Esophagus squamous epithelium (tissue), 5 donors: ENCODE data around the gene NT5DC1. TPM values are rescaled to one million over a fixed set of nuclear protein-coding genes. Genes with fewer than 3 reads are reported as not detected.

ENCODE experiments used
- DNase-seq: peaks from one replicate; lab custom pipeline; 2025; lab: John Stamatoyannopoulos, UW
- H3K27ac ChIP-seq, 4 donors: fragments of 200-600 bp; sonication (generic); one replicate each; pipeline ENCODE4 v1.5.1; 2016 to 2019; ENCODE audit warnings: mild to moderate bottlenecking in 1 of 4
- H3K27me3 ChIP-seq, 4 donors: fragments of 200-600 bp; sonication (generic); 1 replicate in 3 of 4; 2 replicates in 1 of 4; pipeline versions ENCODE4 v1.5.1 to v1.6.0; 2017 to 2021; ENCODE audit warnings: antibody characterized with exemption in 1 of 4
- H3K36me3 ChIP-seq, 3 donors: fragments of 200-600 bp; sonication (generic); one replicate each; pipeline ENCODE4 v1.5.1; 2016 to 2019
- H3K4me1 ChIP-seq, 3 donors: fragments of 200-600 bp; sonication (generic); one replicate each; pipeline ENCODE4 v1.5.1; 2017 to 2019
- H3K4me3 ChIP-seq, 4 donors: fragments of 200-600 bp; sonication (generic); 1 replicate in 3 of 4; 2 replicates in 1 of 4; pipeline ENCODE4 v1.5.1; 2016 to 2019; ENCODE audit warnings: mild to moderate bottlenecking in 2 of 4, moderate library complexity in 1 of 4
- H3K9me3 ChIP-seq, 3 donors: fragments of 200-600 bp; sonication (generic); one replicate each; pipeline ENCODE4 v1.5.1; 2016 to 2019
- POLR2A ChIP-seq, 4 donors: fragments of 450-650 bp; IDR thresholded peaks; one replicate each; pipeline ENCODE4 v1.6.1; 2017; ENCODE audit warnings: antibody characterized with exemption in 4 of 4, mild to moderate bottlenecking in 4 of 4, moderate library complexity in 3 of 4
- WGBS, 2 donors: methylation state at CpG; one replicate each; pipeline ENCODE4 v1.1.5; 2018; 5-methylcytosine and 5-hydroxymethylcytosine counted together
- intact Hi-C: fragments of 100-400 bp; cut with DNase I; formaldehyde crosslinking; loops from one replicate; pipeline ENCODE4 v1.15.0; 2022
- total RNA-seq, 4 donors: library from RNA; depleted of rRNA; stranded (reverse); fragments of >200 nt; gene quantifications; one replicate each; pipeline ENCODE4 v1.1.0, GENCODE V29; 2016
- TF ChIP-seq, protein P1 (sequence below), 6 experiments: fragments of 450-650 bp in 4 of 6; fragments of 200-600 bp in 2 of 6; sonication (generic) in 2 of 6; IDR thresholded peaks; one replicate each; pipeline ENCODE4 v1.5.1; 2016 to 2019; ENCODE audit warnings: antibody characterized with exemption in 6 of 6, mild to moderate bottlenecking in 4 of 6, moderate library complexity in 4 of 6
- donor health status: DM: yes; HTN: yes; CAD: no.

Gene NT5DC1
- total RNA-seq, 4 donors from 2014 or later, result 6.3 to 11.7 (median 8.3) TPM

DNA sequence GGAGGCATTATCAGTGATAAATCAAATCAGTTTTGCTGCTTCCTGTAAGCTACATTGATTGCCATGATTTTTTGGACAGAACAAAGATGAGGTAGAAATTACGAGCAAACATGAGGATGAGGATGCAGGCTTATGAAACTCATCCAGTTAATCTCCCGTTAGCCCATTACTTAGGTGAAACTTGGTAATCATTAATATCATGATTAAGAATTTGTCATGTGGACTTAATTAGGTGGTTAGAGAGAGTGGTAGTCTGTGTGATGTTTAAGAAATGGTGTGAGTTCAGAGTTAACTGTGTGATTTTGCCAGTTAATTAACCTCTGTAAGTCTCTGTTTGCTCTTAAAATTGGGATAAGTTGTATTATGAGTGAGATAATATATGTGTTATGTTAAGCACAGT lies 91.2 kb downstream of the NT5DC1 start:
- intact Hi-C loops, result no loop called here
- no peaks in the 10 kb centered on the region for H3K27me3 ChIP-seq
- 81 to 90% methylated on average over 2 of the region's 2 CpGs for WGBS, 2 donors

DNA sequence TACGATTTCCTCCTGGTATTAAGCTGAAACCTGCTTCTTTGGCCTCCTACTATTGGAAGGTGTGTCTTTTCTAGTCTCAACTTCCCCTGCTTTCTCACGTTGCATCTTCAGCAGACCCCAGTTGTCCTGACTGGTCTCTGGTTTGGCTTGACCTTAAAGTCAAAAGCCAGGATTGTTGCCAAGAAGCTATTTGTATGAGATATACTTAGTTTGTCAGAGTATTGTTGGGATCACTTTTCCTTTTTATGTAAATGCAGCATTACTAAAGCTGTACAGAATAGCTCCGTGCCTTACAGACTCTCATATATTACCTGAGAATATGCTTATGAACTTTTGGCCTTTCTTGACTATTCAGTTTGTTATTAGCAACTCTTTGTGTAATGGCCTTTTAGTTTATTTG lies 92.1 kb downstream of the NT5DC1 start:
- no peaks in the 10 kb centered on the region for H3K4me1 ChIP-seq
- WGBS, 2 donors, result 72 to 76% methylated on average over 3 of the region's 3 CpGs
- no peak overlapping the region for H3K4me3 ChIP-seq
- intact Hi-C loops, result no loop called here
- TF ChIP-seq, protein P1, sequence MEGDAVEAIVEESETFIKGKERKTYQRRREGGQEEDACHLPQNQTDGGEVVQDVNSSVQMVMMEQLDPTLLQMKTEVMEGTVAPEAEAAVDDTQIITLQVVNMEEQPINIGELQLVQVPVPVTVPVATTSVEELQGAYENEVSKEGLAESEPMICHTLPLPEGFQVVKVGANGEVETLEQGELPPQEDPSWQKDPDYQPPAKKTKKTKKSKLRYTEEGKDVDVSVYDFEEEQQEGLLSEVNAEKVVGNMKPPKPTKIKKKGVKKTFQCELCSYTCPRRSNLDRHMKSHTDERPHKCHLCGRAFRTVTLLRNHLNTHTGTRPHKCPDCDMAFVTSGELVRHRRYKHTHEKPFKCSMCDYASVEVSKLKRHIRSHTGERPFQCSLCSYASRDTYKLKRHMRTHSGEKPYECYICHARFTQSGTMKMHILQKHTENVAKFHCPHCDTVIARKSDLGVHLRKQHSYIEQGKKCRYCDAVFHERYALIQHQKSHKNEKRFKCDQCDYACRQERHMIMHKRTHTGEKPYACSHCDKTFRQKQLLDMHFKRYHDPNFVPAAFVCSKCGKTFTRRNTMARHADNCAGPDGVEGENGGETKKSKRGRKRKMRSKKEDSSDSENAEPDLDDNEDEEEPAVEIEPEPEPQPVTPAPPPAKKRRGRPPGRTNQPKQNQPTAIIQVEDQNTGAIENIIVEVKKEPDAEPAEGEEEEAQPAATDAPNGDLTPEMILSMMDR (IDR thresholded peaks at IDR 0.05), result no peak
- no peak for TF ChIP-seq POLR2A (IDR thresholded peaks at IDR 0.05)
- no peaks in the 10 kb centered on the region for H3K36me3 ChIP-seq
- no peak overlapping the region for H3K27ac ChIP-seq
- H3K9me3 ChIP-seq, result no peaks in the 10 kb centered on the region
- no peak for DNase-seq
- H3K27me3 ChIP-seq, result no peaks in the 10 kb centered on the region

More for the DNA sequence above, 91.2 kb downstream of the NT5DC1 start:
- Histone ChIP-seq H3K9me3 (no peaks in the 10 kb centered on the region), H3K4me3 (no peak overlapping the region), H3K36me3 (no peaks in the 10 kb centered on the region), H3K4me1 (no peaks in the 10 kb centered on the region), H3K27ac (no peak overlapping the region)
- no peak for TF ChIP-seq POLR2A (IDR thresholded peaks at IDR 0.05)
- TF ChIP-seq, protein P1 (IDR thresholded peaks at IDR 0.05), result no peak
- DNase-seq, result no peak

DNA sequence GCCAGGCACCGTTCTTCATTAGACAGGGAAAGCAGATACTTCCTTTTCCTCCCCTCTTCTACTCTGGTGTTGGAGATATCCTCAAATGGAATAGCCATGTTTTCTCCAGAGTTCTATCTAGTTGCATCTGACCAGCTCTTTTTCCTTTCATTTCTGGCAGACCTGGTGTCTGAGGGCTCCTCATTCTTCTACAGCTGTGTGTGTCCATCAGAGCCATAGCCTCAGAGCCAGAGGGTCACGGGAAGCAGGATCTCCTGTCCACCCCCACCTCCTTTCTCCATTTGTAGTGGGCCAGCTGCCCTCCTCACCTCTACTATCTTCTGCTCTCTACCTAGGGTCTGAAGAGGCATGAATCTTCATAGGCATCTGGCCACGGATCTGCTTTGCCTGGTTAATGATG lies 96.2 kb downstream of the NT5DC1 start:
- H3K36me3 ChIP-seq, result no peaks in the 10 kb centered on the region
- H3K4me1 ChIP-seq, result peaks cover 0 to 6% (median 0%) of the 10 kb centered on the region in 3 donors
- no peaks in the 10 kb centered on the region for H3K27me3 ChIP-seq
- no peaks in the 10 kb centered on the region for H3K9me3 ChIP-seq
- no peak overlapping the region for H3K27ac ChIP-seq
- DNase-seq, result no peak
- no peak overlapping the region for H3K4me3 ChIP-seq
- 82 to 100% methylated on average over 3 of the region's 3 CpGs for WGBS, 2 donors
- intact Hi-C loops, result no loop called here
- no peak for TF ChIP-seq POLR2A (IDR thresholded peaks at IDR 0.05)
- TF ChIP-seq, protein P1 (IDR thresholded peaks at IDR 0.05), result no peak

DNA sequence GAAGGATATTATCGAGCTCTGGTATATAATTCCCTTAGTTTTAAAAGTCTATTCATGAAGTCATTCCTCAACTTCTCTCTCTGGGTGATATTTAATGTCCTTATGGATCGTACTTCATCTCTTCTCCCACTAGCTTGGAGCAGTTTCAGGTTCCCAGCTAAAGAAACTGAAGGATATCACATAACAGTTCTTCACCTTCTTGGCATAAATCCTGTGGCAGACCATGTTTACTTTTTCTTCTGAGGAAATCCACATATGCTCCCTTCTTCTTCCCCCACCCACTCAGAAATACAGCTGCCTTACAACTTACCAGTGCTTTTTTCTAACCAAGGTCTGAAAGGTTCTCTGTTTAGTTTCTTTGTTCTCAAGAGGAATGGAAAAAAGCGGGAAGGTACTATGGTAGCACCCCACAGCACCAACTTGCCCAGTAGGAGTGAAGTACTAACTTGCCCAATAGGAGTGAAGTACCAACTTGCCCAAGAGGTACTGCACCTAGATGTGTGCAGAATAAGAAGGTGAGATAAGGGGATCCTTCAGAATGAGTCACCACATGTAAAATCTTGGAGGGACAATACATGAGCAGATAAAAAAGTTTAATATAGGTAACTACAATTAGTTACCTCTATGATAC lies 100.1 kb downstream of the NT5DC1 start:
- Histone ChIP-seq H3K4me3 (no peak overlapping the region), H3K9me3 (no peaks in the 10 kb centered on the region), H3K27ac (no peak overlapping the region), H3K4me1 (peaks cover 0 to 6% (median 0%) of the 10 kb centered on the region in 3 donors), H3K36me3 (no peaks in the 10 kb centered on the region), H3K27me3 (no peaks in the 10 kb centered on the region)
- intact Hi-C loops, result no loop called here
- 54 to 65% methylated on average over 2 to 3 of the region's 3 CpGs for WGBS, 2 donors
- TF ChIP-seq, protein P1 (IDR thresholded peaks at IDR 0.05), result no peak
- no peak for TF ChIP-seq POLR2A (IDR thresholded peaks at IDR 0.05)
- no peak for DNase-seq

DNA sequence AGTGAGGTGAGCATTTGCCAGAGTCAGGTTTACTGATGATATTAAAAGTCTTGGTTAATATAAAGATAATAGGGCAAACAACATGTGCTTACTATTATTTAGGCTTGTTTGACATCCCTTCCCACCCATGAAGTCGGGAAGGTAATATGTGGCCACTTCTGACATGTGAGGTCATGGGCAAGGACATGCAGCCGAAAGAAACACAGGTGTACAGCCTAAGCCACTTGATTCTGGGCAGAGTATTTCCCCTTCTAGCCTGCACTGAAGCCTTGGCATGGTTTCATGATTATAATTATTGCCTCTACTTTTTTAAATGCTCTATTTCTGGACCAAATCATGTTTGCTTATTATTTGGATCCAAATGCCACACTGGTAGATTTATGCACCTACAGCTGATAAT lies 100.9 kb downstream of the NT5DC1 start:
- DNase-seq, result no peak
- Histone ChIP-seq H3K4me3 (no peak overlapping the region), H3K36me3 (no peaks in the 10 kb centered on the region), H3K4me1 (peaks cover 0 to 6% (median 0%) of the 10 kb centered on the region in 3 donors), H3K27ac (no peak overlapping the region), H3K9me3 (no peaks in the 10 kb centered on the region), H3K27me3 (no peaks in the 10 kb centered on the region)
- TF ChIP-seq, protein P1 (IDR thresholded peaks at IDR 0.05), result no peak
- TF ChIP-seq POLR2A (IDR thresholded peaks at IDR 0.05), result no peak
- 73 to 81% methylated on average over 2 of the region's 2 CpGs for WGBS, 2 donors
- intact Hi-C loops, result no loop called here
